Fibroblast of mammary gland (primary cell): ENCODE measurements around the gene FBXO9.

ENCODE experiments used
- DNase-seq: peaks from one replicate; pipeline ENCODE4 v3.0.0-alpha.2; 2010; ENCODE audit warnings: low read depth
- H3K4me3 ChIP-seq: 2 replicates; pipeline ENCODE4 v1.5.1; 2011; ENCODE audit warnings: low read depth, mild to moderate bottlenecking, low read length, moderate library complexity; ENCODE audit not compliant: control insufficient read depth
- CTCF ChIP-seq: conservative IDR thresholded peaks from 2 replicates; pipeline ENCODE4 v1.5.1; 2011; ENCODE audit warnings: low read depth, low read length, inconsistent platforms; ENCODE audit not compliant: control insufficient read depth, insufficient read depth

Gene FBXO9

GRCh38 chr6:53113742-53114141 is 48.5 kb downstream of the FBXO9 start:
- no peak for TF ChIP-seq CTCF
- no peak overlapping the region for H3K4me3 ChIP-seq

GRCh38 chr6:53115113-53115512 is 49.9 kb downstream of the FBXO9 start:
- no peak overlapping the region for H3K4me3 ChIP-seq
- DNase-seq = no peak
- no peak for TF ChIP-seq CTCF

More at GRCh38 chr6:53113742-53114141, 48.5 kb downstream of the FBXO9 start:
- DNase-seq = no peak

GRCh38 chr6:53115741-53116140 is 50.5 kb downstream of the FBXO9 start:
- H3K4me3 ChIP-seq = no peak overlapping the region
- no peak for TF ChIP-seq CTCF
- DNase-seq = no peak

GRCh38 chr6:53119349-53119748 is 54.1 kb downstream of the FBXO9 start:
- TF ChIP-seq CTCF = no peak
- H3K4me3 ChIP-seq = no peak overlapping the region
- DNase-seq = peak; percentile 30

GRCh38 chr6:53119772-53120409 is 54.7 kb downstream of the FBXO9 start:
- peak; percentile 76 for DNase-seq

GRCh38 chr6:53124131-53124800 is 59.1 kb downstream of the FBXO9 start:
- no peak overlapping the region for H3K4me3 ChIP-seq
- no peak for TF ChIP-seq CTCF
- DNase-seq = no peak

More at GRCh38 chr6:53119772-53120409, 54.7 kb downstream of the FBXO9 start:
- TF ChIP-seq CTCF = no peak
- no peak overlapping the region for H3K4me3 ChIP-seq
